GM18508 (cell line): ENCODE measurements around the gene FBXW7.

ENCODE experiments used
- ATAC-seq: cut with Tn5 transposase; IDR thresholded peaks from one replicate; pipeline ENCODE4 v1.9.1; 2021; ENCODE audit warnings: moderate number of reproducible peaks; ENCODE audit not compliant: insufficient read depth, unreplicated experiment

Gene FBXW7

GRCh38 chr4:152306541-152306940 is 229.4 kb downstream of the FBXW7 start:
- ATAC-seq = no peak

DNA sequence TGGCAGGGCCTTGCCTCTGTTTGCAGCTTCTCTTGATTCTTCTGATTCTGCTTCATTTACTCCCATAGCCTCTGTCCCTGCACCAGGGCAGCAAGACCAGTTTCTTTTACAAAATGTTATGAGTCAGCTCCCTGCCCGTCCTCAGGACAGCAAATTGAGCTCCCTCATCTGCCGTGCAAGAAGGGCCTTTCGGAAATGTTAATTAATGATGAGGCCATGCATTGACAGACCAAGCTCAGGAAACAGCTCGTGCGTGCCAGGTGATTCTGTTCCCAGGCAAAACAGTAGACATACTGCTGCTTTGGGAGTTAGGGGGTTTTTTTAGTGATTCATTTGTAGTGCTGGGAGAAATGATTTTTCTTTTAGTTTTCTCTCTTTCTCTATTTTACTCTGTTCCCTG is 231.7 kb downstream of the FBXW7 start:
- peak; percentile 94 for ATAC-seq

GRCh38 chr4:152301381-152301780 is 234.5 kb downstream of the FBXW7 start:
- no peak for ATAC-seq

DNA sequence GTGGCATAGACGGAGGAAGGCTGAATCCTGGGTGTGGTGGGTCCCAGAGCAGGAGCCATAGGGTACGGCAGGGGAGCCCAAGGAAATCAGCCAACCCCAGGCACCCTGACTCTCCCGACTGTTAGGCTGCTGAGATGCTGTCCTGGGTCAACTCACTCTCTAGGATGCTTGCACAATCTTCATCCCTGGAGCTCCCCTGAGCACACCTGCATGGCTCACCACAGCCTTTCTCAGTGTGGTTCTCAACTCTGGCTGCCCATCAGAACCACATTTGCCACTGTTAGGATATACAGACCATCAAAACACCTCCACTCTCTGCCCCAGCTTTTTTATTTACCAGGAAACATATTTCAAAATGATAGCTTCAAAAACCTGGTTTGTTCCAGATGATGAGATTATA is 236.3 kb downstream of the FBXW7 start:
- no peak for ATAC-seq

GRCh38 chr4:152296386-152296785 is 239.5 kb downstream of the FBXW7 start:
- ATAC-seq = no peak

GRCh38 chr4:152294765-152295164 is 241.1 kb downstream of the FBXW7 start:
- ATAC-seq = no peak

- no peak for ATAC-seq
Measured at GRCh38 chr4:152294331-152294730, 241.6 kb downstream of the FBXW7 start.

- ATAC-seq = no peak
Measured at GRCh38 chr4:152293527-152293926, 242.4 kb downstream of the FBXW7 start.

- no peak for ATAC-seq
Measured at GRCh38 chr4:152290366-152290921, 245.4 kb downstream of the FBXW7 start.

DNA sequence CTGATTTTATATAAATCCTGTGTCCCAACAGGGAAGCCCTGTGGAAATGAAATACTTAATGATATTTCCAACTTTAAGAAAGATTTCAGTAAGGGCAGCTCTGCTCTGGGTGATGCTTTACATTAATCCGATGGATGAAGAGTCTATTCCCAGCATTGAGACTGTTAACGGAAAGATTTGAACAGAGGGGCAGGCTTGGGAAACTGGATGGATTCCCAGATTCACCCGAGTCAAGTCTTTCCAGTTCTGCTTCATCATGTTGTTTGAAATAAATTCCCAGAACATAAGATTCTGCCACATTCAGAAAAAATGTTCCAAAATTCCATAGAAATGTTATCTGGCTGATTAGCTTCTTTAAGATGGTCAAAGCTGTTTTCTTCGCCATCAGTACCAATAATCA is 246.0 kb downstream of the FBXW7 start:
- ATAC-seq = no peak

DNA sequence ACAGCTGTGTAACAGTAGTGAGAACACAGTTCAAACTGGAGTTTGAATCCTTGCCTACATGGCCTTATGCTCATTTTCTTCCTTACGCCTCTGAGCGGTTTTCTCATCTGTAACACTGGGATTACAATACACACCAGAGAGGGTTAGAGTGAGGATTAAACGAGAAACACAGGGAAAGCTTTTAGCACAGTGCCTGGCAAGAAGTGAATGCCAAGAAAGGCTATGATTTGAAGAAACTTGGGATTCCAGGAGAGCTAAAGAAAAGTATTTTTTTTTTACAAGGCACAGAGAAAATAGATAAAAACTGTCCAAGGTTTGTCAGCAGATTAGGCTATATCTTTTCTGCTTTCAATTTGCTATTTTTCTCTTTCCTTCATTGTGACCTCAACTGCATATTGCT is 246.4 kb downstream of the FBXW7 start:
- ATAC-seq = no peak

- ATAC-seq = no peak
Measured at GRCh38 chr4:152283801-152284470, 252.0 kb downstream of the FBXW7 start.

GRCh38 chr4:152281822-152282221 is 254.1 kb downstream of the FBXW7 start:
- ATAC-seq = no peak

DNA sequence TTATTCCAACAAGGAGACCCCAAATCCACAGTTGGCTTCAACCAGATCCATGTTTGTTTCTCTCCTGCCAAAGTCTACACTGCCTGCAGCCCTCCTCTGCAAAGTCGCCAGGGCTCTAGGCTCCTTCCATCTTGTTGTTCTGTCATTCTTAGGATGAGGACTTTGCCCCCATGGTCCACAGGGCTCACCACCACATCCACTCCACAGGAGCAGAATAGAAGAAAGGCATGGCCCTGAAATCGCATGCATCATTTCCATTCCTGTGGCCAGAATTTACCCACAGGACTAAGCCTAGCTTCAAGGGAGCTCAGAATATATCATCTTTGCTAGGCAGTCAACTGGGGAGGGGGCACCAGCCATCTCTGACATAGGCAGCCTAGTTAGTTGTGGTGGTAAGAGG is 254.7 kb downstream of the FBXW7 start:
- ATAC-seq = no peak

- no peak for ATAC-seq
Measured at GRCh38 chr4:152279234-152279566, 256.7 kb downstream of the FBXW7 start.

DNA sequence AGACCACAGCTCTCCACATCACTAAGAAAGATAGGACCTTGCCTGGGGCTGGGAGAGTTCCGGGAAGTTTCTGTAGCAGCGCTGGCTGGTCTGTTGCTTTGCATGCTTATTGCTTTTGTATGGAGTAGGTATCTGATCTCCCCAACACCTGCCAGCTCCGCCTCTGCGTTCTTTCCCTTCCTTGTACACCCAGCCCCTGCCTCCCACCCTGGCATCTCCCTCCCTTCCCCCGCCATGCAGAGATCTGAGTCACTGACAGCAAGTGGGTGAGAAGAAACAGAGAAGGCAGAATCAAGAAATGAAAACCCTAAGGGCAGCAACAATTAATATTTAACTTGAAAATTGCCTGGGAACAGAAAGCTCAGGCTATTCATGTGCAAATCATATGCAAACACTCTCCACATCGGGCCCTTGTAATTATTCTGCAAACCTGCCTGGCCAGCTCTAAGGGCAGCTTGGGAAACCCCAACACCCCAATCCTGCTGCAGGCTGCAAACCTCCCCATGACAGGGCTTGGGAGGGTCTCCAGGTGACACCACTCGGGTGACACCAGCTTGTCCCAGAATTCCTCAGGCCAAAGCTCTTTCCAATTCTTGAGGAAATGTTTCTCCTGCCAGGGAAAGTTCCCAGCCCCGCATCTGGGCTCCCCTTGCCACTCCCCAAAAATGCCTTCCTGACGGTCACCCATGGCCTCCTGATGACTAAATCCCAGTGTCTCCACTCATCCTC is 257.2 kb downstream of the FBXW7 start:
- ATAC-seq = peak; percentile 73

DNA sequence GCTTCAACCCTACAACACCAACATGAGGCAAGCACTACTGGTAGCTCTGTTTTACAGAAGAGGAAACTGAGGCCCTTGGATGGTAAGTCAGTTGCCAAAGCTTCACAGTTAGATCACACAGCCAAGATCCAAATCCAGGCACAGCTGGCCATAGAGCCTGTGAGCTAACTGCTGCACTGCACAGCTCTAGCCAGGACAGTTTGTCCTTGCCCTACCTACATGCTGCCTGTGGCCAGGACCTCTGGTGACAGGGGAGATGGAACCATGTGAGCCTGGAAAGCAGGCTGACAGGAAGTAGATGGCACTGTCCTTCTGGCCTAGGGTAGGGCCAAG is 257.8 kb downstream of the FBXW7 start:
- ATAC-seq = no peak

- no peak for ATAC-seq
Measured at GRCh38 chr4:152277333-152277732, 258.6 kb downstream of the FBXW7 start.

DNA sequence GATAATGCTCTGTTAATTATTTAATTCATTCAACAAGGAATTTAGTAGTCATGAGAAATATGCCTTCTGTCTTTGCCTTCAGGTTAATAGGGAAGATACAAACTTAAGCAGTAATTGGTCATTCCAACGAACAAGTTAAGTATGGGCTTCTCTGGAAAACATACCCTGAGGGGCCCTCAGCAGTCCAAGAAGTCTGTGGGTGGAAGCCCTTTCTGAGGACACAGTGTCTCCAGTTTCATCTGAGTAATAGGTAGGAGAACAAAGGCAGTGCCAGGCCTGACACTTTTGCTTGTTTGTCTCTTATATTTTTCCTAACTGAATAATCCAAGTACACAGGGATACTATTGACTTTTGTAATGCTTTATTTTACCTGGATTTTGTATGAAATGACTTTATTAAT is 262.5 kb downstream of the FBXW7 start:
- ATAC-seq = no peak
